Measurements from ENCODE around the gene TMEM87B. TPM values are rescaled to one million over a fixed set of nuclear protein-coding genes. Genes with fewer than 3 reads are reported as not detected.

The TMEM87B gene, protein sequence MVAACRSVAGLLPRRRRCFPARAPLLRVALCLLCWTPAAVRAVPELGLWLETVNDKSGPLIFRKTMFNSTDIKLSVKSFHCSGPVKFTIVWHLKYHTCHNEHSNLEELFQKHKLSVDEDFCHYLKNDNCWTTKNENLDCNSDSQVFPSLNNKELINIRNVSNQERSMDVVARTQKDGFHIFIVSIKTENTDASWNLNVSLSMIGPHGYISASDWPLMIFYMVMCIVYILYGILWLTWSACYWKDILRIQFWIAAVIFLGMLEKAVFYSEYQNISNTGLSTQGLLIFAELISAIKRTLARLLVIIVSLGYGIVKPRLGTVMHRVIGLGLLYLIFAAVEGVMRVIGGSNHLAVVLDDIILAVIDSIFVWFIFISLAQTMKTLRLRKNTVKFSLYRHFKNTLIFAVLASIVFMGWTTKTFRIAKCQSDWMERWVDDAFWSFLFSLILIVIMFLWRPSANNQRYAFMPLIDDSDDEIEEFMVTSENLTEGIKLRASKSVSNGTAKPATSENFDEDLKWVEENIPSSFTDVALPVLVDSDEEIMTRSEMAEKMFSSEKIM
- polyA plus RNA-seq = 10 to 100 TPM in 1 of 2 donors, 1 to 10 TPM in 1; 9.1 to 10.1 TPM

DNA sequence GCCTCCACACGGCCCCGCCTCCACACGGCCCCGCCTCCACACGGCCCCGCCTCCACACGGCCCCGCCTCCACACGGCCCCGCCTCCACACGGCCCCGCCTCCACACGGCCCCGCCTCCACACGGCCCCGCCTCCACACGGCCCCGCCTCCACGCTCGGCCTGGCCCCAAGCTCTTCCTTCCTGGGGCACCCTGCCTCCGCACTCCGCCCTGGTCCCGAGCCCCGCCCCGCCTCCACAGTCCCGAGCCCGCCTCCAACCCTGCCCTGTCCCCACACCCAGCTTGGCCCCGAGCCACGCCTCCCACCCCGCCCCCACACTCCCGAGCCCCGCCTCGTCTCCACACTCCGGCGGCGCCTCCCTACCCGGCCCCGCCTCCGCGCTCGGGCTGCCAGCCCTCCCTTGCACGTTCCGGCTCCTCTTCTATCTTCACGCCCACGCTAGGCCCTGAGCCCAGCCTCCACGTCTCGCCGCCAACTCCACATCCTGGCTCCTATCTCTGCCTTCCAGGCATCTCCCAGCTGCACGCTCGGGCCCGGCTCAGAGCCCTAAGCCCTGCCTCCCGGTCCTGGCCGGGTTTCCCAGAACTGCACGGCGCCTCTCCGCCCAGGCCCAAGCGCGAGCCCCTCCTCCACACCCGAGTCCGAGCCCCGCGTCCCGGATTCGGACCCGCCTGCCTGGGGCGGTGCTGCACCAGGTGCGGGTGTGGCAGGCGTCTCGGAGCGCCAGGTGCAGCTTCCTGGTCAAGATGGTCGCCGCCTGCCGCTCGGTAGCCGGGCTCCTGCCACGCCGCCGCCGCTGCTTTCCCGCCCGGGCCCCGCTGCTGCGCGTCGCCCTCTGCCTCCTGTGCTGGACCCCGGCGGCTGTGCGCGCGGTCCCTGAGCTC, at the start of gene TMEM87B:
Gene TMEM87B, plus strand, starts transcription at position 423 of the 883 bp plus-strand sequence. Its CDS starts 323 bp downstream, at position 746.
- H3K27me3 ChIP-seq (ENCODE audit: control insufficient read depth in 1 of 2, insufficient read depth in 2 of 2, low read length in 2 of 2) = no peaks in the 10 kb centered on the region
- H3K27ac ChIP-seq (ENCODE audit: low read depth in 2 of 2, low read length in 1 of 2) = peak within 1 kb of the TSS; percentile 99
- H3K9me3 ChIP-seq (ENCODE audit: control insufficient read depth in 2 of 2, insufficient read depth in 1 of 2, low read depth in 1 of 2, low read length in 1 of 2) = no peaks in the 10 kb centered on the region
- H3K4me1 ChIP-seq (ENCODE audit: control insufficient read depth in 2 of 2, insufficient read depth in 2 of 2, low read length in 1 of 2) = peaks cover 2% of the 10 kb centered on the region in 2 donors
- WGBS, 2 donors = 1% methylated on average over 64 to 85 of the region's 90 CpGs
- H3K4me3 ChIP-seq (ENCODE audit: low read depth in 1 of 2, low read length in 2 of 2) = peak within 1 kb of the TSS; percentile 79 to 95
- no peaks in the 10 kb centered on the region for H3K36me3 ChIP-seq (ENCODE audit: control insufficient read depth in 2 of 2, insufficient read depth in 2 of 2, low read length in 1 of 2)

DNA sequence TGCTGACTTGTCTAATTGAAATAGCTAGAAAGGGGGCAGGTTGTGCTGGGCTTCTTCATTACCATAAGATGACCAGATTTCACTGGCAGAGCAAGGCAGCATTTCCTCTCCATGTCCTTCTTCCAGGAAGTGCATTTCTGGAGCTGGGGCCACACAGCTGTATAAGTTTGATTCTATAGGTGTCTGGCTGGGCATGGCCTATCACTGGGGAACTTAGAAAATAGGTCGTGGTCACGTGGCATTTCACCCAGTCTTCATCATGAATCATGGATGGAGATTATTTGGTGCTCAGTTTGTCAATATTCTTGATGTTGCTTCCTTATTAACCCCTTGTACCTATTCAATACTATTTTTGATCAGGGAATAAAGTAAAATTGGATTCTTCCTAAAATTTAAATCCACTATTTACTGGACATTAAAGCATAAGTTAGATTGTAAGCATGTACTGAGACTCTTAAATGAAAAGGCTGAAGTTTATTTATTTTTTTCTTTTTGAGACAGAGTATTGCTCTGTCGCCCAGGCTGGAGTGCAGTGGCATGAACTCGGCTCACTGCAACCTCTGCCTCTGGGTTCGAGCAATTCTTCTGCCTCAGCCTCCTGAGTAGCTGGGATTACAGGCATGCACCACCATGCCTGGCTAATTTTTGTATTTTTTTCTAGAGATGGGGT, 49.5 kb upstream of the TMEM87B start:
- WGBS, 2 donors = 83 to 88% methylated on average over 5 of the region's 5 CpGs
- H3K27ac ChIP-seq (ENCODE audit: low read depth in 2 of 2, low read length in 1 of 2) = peak overlapping the region in 1 of 2 donors; percentile 58

DNA sequence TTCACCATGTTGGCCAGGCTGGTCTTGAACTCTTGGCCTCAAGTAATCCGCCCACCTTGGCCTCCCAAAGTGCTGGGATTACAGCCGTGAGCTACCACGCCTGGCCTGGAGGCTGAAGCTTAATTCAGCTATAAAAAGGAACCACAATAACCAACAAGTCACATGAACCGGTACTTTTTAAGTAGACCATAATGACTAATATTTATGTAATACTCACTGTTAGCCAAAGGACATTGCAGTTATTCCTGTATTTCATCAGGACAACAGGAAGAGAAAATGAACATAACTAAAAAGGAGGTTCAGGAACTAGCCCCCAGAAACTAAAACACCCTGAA, 49.0 kb upstream of the TMEM87B start:
- Histone ChIP-seq H3K4me3 (ENCODE audit: low read depth in 1 of 2, low read length in 2 of 2) (no peak overlapping the region), H3K27ac (ENCODE audit: low read depth in 2 of 2, low read length in 1 of 2) (peak overlapping the region; percentile 22 to 58), H3K27me3 (ENCODE audit: control insufficient read depth in 1 of 2, insufficient read depth in 2 of 2, low read length in 2 of 2) (no peaks in the 10 kb centered on the region), H3K4me1 (ENCODE audit: control insufficient read depth in 2 of 2, insufficient read depth in 2 of 2, low read length in 1 of 2) (peaks cover 0 to 2% of the 10 kb centered on the region in 2 donors), H3K9me3 (ENCODE audit: control insufficient read depth in 2 of 2, insufficient read depth in 1 of 2, low read depth in 1 of 2, low read length in 1 of 2) (no peaks in the 10 kb centered on the region), H3K36me3 (ENCODE audit: control insufficient read depth in 2 of 2, insufficient read depth in 2 of 2, low read length in 1 of 2) (no peaks in the 10 kb centered on the region)
- WGBS, 2 donors = 36 to 61% methylated on average over 4 of the region's 4 CpGs

More for the DNA sequence above, 49.5 kb upstream of the TMEM87B start:
- Histone ChIP-seq H3K27me3 (ENCODE audit: control insufficient read depth in 1 of 2, insufficient read depth in 2 of 2, low read length in 2 of 2) (no peaks in the 10 kb centered on the region), H3K9me3 (ENCODE audit: control insufficient read depth in 2 of 2, insufficient read depth in 1 of 2, low read depth in 1 of 2, low read length in 1 of 2) (no peaks in the 10 kb centered on the region), H3K4me1 (ENCODE audit: control insufficient read depth in 2 of 2, insufficient read depth in 2 of 2, low read length in 1 of 2) (peaks cover 0 to 2% of the 10 kb centered on the region in 2 donors), H3K4me3 (ENCODE audit: low read depth in 1 of 2, low read length in 2 of 2) (no peak overlapping the region), H3K36me3 (ENCODE audit: control insufficient read depth in 2 of 2, insufficient read depth in 2 of 2, low read length in 1 of 2) (no peaks in the 10 kb centered on the region)

DNA sequence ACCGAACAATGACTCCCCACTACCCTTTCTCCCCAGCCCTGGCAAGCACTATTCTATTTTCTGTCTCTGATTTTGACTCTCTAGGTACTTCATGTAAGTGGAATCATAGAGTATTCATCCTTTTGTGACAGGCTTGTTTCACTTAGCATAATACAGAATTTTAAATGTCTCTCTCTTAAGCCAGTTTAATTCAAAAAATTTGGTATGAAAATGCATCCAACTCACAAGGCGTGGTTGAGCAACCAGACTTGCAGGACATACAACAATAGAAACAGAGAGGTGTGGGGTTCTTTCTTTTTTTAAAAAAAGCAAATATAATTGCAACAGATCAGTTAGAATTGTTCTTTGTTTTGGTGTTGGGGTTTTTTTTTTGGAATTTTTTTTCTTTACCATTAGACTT, 47.6 kb upstream of the TMEM87B start:
- Histone ChIP-seq H3K27me3 (ENCODE audit: control insufficient read depth in 1 of 2, insufficient read depth in 2 of 2, low read length in 2 of 2) (no peaks in the 10 kb centered on the region), H3K9me3 (ENCODE audit: control insufficient read depth in 2 of 2, insufficient read depth in 1 of 2, low read depth in 1 of 2, low read length in 1 of 2) (no peaks in the 10 kb centered on the region), H3K4me3 (ENCODE audit: low read depth in 1 of 2, low read length in 2 of 2) (no peak overlapping the region), H3K27ac (ENCODE audit: low read depth in 2 of 2, low read length in 1 of 2) (no peak overlapping the region), H3K4me1 (ENCODE audit: control insufficient read depth in 2 of 2, insufficient read depth in 2 of 2, low read length in 1 of 2) (peaks cover 0 to 2% of the 10 kb centered on the region in 2 donors), H3K36me3 (ENCODE audit: control insufficient read depth in 2 of 2, insufficient read depth in 2 of 2, low read length in 1 of 2) (no peaks in the 10 kb centered on the region)
- 73% methylated on average over 2 of the region's 2 CpGs for WGBS, 2 donors

DNA sequence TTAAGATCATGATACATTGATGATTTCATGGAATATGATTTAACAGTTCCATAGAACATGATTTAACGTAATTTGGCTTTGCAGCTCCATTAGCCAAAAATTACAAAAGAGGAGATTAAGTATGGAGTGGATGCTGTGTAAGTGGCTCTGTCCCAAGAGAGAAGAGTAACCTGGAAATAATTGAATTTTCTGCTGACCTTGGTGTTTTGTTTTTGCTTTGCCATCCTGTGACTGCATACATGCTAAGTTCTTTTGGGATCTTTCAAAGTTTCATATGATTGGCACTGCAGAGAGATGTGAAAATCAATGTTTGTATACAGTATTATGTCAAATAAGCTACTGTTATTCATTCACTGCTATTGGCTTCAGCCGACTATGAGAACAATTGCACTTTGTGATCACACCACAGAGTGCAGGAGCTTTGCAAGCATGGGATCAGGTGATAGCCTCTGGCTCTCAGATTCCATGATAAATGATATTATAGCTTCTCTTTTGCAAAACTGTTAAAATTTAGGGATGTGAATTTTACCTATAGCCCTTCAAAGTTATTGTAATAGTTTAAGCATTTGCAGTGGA, 46.1 kb upstream of the TMEM87B start:
- Histone ChIP-seq H3K36me3 (ENCODE audit: control insufficient read depth in 2 of 2, insufficient read depth in 2 of 2, low read length in 1 of 2) (no peaks in the 10 kb centered on the region), H3K4me3 (ENCODE audit: low read depth in 1 of 2, low read length in 2 of 2) (no peak overlapping the region), H3K9me3 (ENCODE audit: control insufficient read depth in 2 of 2, insufficient read depth in 1 of 2, low read depth in 1 of 2, low read length in 1 of 2) (no peaks in the 10 kb centered on the region), H3K27ac (ENCODE audit: low read depth in 2 of 2, low read length in 1 of 2) (no peak overlapping the region), H3K4me1 (ENCODE audit: control insufficient read depth in 2 of 2, insufficient read depth in 2 of 2, low read length in 1 of 2) (peaks cover 0 to 2% of the 10 kb centered on the region in 2 donors), H3K27me3 (ENCODE audit: control insufficient read depth in 1 of 2, insufficient read depth in 2 of 2, low read length in 2 of 2) (no peaks in the 10 kb centered on the region)
- WGBS, 2 donors = 69 to 73% methylated on average over 2 of the region's 2 CpGs

DNA sequence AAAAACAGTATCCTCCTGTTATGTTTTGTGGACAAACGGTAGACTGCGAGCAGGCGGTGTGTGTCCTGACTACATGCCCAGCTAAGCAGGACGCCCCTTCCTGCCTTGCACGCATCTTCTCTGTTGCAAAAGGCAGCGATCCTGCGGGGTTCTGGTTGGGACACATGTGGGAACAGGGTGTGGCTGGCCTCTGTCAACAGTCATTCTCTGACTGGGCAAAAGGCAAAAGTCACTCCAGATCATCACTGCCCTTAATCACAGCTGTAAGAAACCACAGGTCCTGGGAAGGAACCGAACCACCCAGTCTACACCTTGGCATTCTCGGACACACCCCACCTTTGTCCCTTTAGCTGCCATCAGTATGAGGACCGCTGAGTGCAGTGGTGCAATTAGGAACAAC, 44.3 kb upstream of the TMEM87B start:
- Histone ChIP-seq H3K36me3 (ENCODE audit: control insufficient read depth in 2 of 2, insufficient read depth in 2 of 2, low read length in 1 of 2) (no peaks in the 10 kb centered on the region), H3K9me3 (ENCODE audit: control insufficient read depth in 2 of 2, insufficient read depth in 1 of 2, low read depth in 1 of 2, low read length in 1 of 2) (no peaks in the 10 kb centered on the region), H3K4me3 (ENCODE audit: low read depth in 1 of 2, low read length in 2 of 2) (no peak overlapping the region), H3K27ac (ENCODE audit: low read depth in 2 of 2, low read length in 1 of 2) (no peak overlapping the region), H3K4me1 (ENCODE audit: control insufficient read depth in 2 of 2, insufficient read depth in 2 of 2, low read length in 1 of 2) (no peaks in the 10 kb centered on the region), H3K27me3 (ENCODE audit: control insufficient read depth in 1 of 2, insufficient read depth in 2 of 2, low read length in 2 of 2) (no peaks in the 10 kb centered on the region)
- 75 to 80% methylated on average over 10 of the region's 10 CpGs for WGBS, 2 donors

DNA sequence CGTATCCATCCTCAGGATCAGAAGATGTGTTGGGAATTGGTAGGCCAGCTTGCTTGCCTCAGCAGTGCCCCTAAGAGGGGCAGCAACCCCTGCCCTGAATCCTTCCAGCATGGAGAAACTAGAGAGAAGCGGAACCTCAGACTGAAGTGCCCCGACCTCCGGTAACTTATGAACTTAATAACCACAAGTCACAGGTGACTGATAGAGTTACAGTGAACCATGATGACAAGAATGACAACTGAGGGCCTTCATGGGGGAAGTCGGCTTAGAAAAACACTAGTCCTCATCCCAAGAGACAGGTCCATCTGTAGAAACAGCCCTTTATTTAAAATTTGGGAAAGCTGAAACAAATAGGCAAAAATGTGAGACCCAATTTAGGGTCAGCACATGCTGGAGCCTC, 42.5 kb upstream of the TMEM87B start:
- H3K27ac ChIP-seq (ENCODE audit: low read depth in 2 of 2, low read length in 1 of 2) = no peak overlapping the region
- H3K9me3 ChIP-seq (ENCODE audit: control insufficient read depth in 2 of 2, insufficient read depth in 1 of 2, low read depth in 1 of 2, low read length in 1 of 2) = no peaks in the 10 kb centered on the region
- H3K27me3 ChIP-seq (ENCODE audit: control insufficient read depth in 1 of 2, insufficient read depth in 2 of 2, low read length in 2 of 2) = no peaks in the 10 kb centered on the region
- H3K36me3 ChIP-seq (ENCODE audit: control insufficient read depth in 2 of 2, insufficient read depth in 2 of 2, low read length in 1 of 2) = no peaks in the 10 kb centered on the region
- WGBS, 2 donors = 74 to 78% methylated on average over 5 of the region's 5 CpGs
- no peak overlapping the region for H3K4me3 ChIP-seq (ENCODE audit: low read depth in 1 of 2, low read length in 2 of 2)
- no peaks in the 10 kb centered on the region for H3K4me1 ChIP-seq (ENCODE audit: control insufficient read depth in 2 of 2, insufficient read depth in 2 of 2, low read length in 1 of 2)

DNA sequence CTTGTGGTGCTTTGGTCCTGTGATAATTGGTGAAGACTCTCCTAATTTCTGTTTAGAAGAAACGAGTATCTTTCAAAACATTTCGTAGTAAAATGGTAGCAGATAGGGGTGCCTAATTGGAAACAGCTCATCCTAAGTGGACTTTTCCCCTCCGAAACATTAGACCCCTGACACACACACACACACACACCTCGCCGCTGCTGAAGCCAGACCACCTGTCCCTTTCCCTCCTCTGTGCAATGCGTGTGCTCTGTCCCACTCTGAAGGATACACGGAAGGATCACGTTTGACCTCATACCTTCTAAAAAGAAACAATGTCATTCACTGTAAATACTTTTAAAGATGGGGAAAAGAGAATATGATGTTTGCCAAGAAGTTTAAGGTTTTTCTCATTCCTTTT, 36.2 kb upstream of the TMEM87B start:
- Histone ChIP-seq H3K4me3 (ENCODE audit: low read depth in 1 of 2, low read length in 2 of 2) (no peak overlapping the region), H3K9me3 (ENCODE audit: control insufficient read depth in 2 of 2, insufficient read depth in 1 of 2, low read depth in 1 of 2, low read length in 1 of 2) (no peaks in the 10 kb centered on the region), H3K27me3 (ENCODE audit: control insufficient read depth in 1 of 2, insufficient read depth in 2 of 2, low read length in 2 of 2) (no peaks in the 10 kb centered on the region), H3K27ac (ENCODE audit: low read depth in 2 of 2, low read length in 1 of 2) (no peak overlapping the region), H3K36me3 (ENCODE audit: control insufficient read depth in 2 of 2, insufficient read depth in 2 of 2, low read length in 1 of 2) (peaks cover 0 to 8% of the 10 kb centered on the region in 2 donors), H3K4me1 (ENCODE audit: control insufficient read depth in 2 of 2, insufficient read depth in 2 of 2, low read length in 1 of 2) (no peaks in the 10 kb centered on the region)
- 88 to 89% methylated on average over 8 of the region's 8 CpGs for WGBS, 2 donors

DNA sequence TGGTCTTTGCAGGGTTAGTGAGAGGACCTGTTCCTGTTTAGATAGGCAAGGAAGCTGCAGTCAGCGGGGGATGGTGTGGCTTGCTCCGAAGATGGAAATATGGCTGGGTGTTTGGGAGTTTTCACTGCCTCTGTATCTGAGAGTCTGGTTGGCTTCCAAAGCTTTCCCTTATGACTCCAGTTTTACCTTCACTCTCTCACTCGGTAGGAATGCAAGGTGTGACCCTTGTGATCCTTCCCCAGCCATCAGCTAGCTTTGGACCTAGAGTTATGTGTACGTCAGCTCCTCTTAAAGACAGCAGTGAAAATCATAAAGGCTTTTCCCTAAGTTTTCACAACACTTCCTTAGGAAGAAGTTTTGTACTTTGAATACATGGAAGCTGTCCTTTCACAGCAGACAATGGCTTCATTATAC, 35.5 kb upstream of the TMEM87B start:
- Histone ChIP-seq H3K36me3 (ENCODE audit: control insufficient read depth in 2 of 2, insufficient read depth in 2 of 2, low read length in 1 of 2) (peaks cover 0 to 8% of the 10 kb centered on the region in 2 donors), H3K9me3 (ENCODE audit: control insufficient read depth in 2 of 2, insufficient read depth in 1 of 2, low read depth in 1 of 2, low read length in 1 of 2) (no peaks in the 10 kb centered on the region), H3K4me1 (ENCODE audit: control insufficient read depth in 2 of 2, insufficient read depth in 2 of 2, low read length in 1 of 2) (no peaks in the 10 kb centered on the region), H3K27me3 (ENCODE audit: control insufficient read depth in 1 of 2, insufficient read depth in 2 of 2, low read length in 2 of 2) (no peaks in the 10 kb centered on the region), H3K27ac (ENCODE audit: low read depth in 2 of 2, low read length in 1 of 2) (no peak overlapping the region), H3K4me3 (ENCODE audit: low read depth in 1 of 2, low read length in 2 of 2) (no peak overlapping the region)
- WGBS, 2 donors = 70 to 77% methylated on average over 4 of the region's 4 CpGs

All from esophagus (tissue), 2 donors.